HG02870 (cell line): ENCODE results near the gene ETHE1.
A peak's percentile ranks its signal among the peaks of the same experiment; 100 is the strongest.

Experiments
- ATAC-seq: cut with Tn5 transposase; IDR thresholded peaks from one replicate; pipeline ENCODE4 v1.9.1; 2021; ENCODE audit warnings: mild to moderate bottlenecking, moderate library complexity; ENCODE audit not compliant: unreplicated experiment

Gene ETHE1

GRCh38 chr19:43526884-43527859 lies at the start of gene ETHE1:
ETHE1 (minus strand) TSS chr19:43527201; CDS start chr19:43527177, 24 bp downstream.
- peak; percentile 63 for ATAC-seq

GRCh38 chr19:43575955-43576878 lies 49.2 kb upstream of the ETHE1 start:
- no peak for ATAC-seq

- ATAC-seq: peak; percentile 98
These were observed 48.4 kb upstream of the ETHE1 start, which contains the start of the genes PINLYP and XRCC1 for GRCh38 chr19:43575156-43575950. PINLYP (plus strand) TSS chr19:43575801; CDS start chr19:43577192, 1,391 bp downstream. XRCC1 (minus strand) TSS chr19:43575527; CDS start chr19:43575458, 69 bp downstream.

- no peak for ATAC-seq
These were observed 47.6 kb upstream of the ETHE1 start for GRCh38 chr19:43574424-43575155.

- no peak for ATAC-seq
These were observed 45.2 kb upstream of the ETHE1 start for GRCh38 chr19:43572171-43572588.

GRCh38 chr19:43570174-43570791 lies 43.3 kb upstream of the ETHE1 start:
- ATAC-seq: no peak

- ATAC-seq: no peak
These were observed 42.7 kb upstream of the ETHE1 start for GRCh38 chr19:43569657-43570056.

GRCh38 chr19:43564800-43565199 lies 37.8 kb upstream of the ETHE1 start:
- no peak for ATAC-seq

GRCh38 chr19:43563816-43564457 lies 36.9 kb upstream of the ETHE1 start:
- no peak for ATAC-seq

- ATAC-seq: no peak
These were observed 35.8 kb upstream of the ETHE1 start for GRCh38 chr19:43562698-43563241.

GRCh38 chr19:43562226-43562697 lies 35.3 kb upstream of the ETHE1 start:
- ATAC-seq: no peak

GRCh38 chr19:43561139-43561970 lies 34.4 kb upstream of the ETHE1 start:
- no peak for ATAC-seq

GRCh38 chr19:43560687-43561086 lies 33.7 kb upstream of the ETHE1 start:
- no peak for ATAC-seq

GRCh38 chr19:43555185-43555770 lies 28.3 kb upstream of the ETHE1 start:
- ATAC-seq: no peak

- ATAC-seq: no peak
These were observed 27.4 kb upstream of the ETHE1 start for GRCh38 chr19:43554317-43554895.

GRCh38 chr19:43553656-43554055 lies 26.7 kb upstream of the ETHE1 start:
- no peak for ATAC-seq

- no peak for ATAC-seq
These were observed 25.6 kb upstream of the ETHE1 start for GRCh38 chr19:43552616-43553015.
